Mesothelial cell of epicardium (in vitro differentiated cells): ENCODE data around the gene PTPRN2. TPM values are rescaled to one million over a fixed set of nuclear protein-coding genes. Genes with fewer than 3 reads are reported as not detected.

Experiments used
- DNase-seq, 2 experiments: peaks; one replicate each; pipeline ENCODE4 v3.0.0; 2021; ENCODE audit warnings: low spot score in 2 of 2; ENCODE audit not compliant: unreplicated experiment in 2 of 2
- H3K27ac Mint-ChIP-seq: 2 replicates; pipeline ENCODE4 v1.8.0; 2021; ENCODE audit warnings: mixed read lengths
- H3K27me3 Mint-ChIP-seq: 2 replicates; pipeline ENCODE4 v1.8.0; 2021; ENCODE audit warnings: low read depth, mixed read lengths
- H3K36me3 Mint-ChIP-seq: 2 replicates; pipeline ENCODE4 v1.8.0; 2021; ENCODE audit warnings: mixed read lengths
- H3K4me1 Mint-ChIP-seq: 2 replicates; pipeline ENCODE4 v1.8.0; 2021; ENCODE audit warnings: mixed read lengths
- H3K4me3 Mint-ChIP-seq: 2 replicates; pipeline ENCODE4 v1.8.0; 2021; ENCODE audit warnings: mild to moderate bottlenecking, moderate library complexity, mixed read lengths
- H3K9me3 Mint-ChIP-seq: 2 replicates; pipeline ENCODE4 v1.8.0; 2021; ENCODE audit warnings: mixed read lengths
- total RNA-seq: library from RNA; stranded (reverse); gene quantifications from 3 replicates; pipeline ENCODE4 v1.2.1, GENCODE V29; 2021
- TF ChIP-seq, protein P1 (sequence below): fragments of 200-600 bp; sonication (generic); IDR thresholded peaks from one replicate; pipeline ENCODE4 v1.5.0; 2021; ENCODE audit warnings: antibody characterized with exemption; ENCODE audit not compliant: unreplicated experiment

The PTPRN2 gene
- total RNA-seq, 1 donor from 2014 or later: 2.2 TPM

DNA sequence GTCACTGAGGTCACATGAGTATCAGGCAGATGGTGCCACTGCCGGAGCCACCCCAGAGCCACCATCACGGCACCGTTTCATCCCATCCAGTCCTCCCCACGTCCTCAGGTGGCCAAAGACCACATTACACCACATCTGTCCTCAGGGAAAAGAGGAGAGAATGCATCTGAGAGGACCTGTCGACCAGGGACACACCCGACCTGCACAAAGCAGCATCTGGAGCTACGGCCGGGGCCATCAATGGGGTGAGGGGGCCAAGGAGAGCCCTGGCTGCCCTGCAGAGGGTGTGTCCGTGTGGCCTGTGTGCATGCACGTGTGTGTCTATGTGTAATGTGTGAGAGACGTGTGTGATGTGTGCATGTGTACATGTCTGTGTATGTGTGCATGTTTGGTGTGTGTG, 770.2 kb downstream of the PTPRN2 start:
- Mint-ChIP-seq H3K27me3 (peaks cover 1% of the 10 kb centered on the region), H3K27ac (no peak overlapping the region), H3K4me3 (no peak overlapping the region), H3K4me1 (no peaks in the 10 kb centered on the region), H3K36me3 (no peaks in the 10 kb centered on the region), H3K9me3 (no peaks in the 10 kb centered on the region)
- no peak for DNase-seq
- TF ChIP-seq, protein P1, sequence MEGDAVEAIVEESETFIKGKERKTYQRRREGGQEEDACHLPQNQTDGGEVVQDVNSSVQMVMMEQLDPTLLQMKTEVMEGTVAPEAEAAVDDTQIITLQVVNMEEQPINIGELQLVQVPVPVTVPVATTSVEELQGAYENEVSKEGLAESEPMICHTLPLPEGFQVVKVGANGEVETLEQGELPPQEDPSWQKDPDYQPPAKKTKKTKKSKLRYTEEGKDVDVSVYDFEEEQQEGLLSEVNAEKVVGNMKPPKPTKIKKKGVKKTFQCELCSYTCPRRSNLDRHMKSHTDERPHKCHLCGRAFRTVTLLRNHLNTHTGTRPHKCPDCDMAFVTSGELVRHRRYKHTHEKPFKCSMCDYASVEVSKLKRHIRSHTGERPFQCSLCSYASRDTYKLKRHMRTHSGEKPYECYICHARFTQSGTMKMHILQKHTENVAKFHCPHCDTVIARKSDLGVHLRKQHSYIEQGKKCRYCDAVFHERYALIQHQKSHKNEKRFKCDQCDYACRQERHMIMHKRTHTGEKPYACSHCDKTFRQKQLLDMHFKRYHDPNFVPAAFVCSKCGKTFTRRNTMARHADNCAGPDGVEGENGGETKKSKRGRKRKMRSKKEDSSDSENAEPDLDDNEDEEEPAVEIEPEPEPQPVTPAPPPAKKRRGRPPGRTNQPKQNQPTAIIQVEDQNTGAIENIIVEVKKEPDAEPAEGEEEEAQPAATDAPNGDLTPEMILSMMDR: no peak

DNA sequence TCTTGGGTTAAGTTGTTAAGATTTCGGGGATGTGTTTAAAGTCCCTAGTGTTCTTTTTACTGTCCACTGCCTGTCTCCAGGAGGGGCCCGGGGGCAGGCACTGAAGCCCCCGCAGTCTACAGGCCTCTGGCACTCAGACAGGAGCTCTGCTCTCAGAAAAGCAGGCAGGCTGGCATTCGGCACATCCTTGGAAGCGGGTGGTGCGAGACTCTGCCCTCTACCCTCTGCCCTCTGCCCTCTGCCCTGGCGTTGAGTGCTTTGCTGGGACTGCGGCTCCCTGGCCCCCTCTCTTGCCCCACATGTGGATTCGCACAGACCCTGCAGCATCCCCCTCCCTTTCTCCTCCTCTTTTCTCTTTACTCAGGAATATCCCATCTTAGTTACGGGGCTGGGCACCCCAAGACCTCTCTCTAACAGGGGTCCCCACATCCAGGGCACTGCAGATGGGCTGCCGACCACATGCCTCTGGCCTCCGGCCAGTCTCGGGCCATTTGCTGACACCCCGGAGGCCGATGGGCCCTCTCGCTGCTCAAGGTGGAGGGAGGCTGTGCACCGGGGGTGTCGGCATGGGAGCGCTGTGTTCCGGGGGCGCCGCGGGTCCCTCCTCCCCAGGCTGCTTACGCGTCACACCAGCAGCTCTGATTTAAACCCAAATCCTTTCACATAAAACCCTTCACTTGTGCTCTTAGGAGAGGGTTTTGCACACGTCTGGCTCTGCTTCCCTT, 770.9 kb downstream of the PTPRN2 start:
- Mint-ChIP-seq H3K27me3 (peaks cover 1% of the 10 kb centered on the region), H3K4me1 (no peaks in the 10 kb centered on the region), H3K27ac (no peak overlapping the region), H3K9me3 (no peaks in the 10 kb centered on the region), H3K36me3 (no peaks in the 10 kb centered on the region), H3K4me3 (no peak overlapping the region)
- TF ChIP-seq, protein P1: no peak
- DNase-seq: no peak

DNA sequence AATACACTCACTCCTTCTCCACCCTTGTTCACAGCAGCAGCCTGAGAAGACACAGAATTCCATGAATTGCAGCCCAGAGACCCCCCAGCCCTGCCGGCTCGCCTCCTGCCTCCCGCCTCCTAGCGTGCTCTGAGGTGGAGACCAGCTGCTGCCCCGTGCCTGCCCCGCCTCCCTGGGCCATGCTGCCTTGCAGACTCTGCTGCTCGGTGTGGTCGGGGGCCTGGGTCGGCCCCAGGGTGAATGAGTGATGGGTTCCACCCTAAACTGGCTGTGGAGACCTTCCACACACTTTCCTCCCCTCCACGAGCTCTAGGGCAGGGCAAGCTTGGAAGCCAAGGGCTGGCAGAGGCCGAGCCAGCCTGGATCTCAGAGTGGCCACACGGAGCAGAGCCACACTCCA, 771.5 kb downstream of the PTPRN2 start:
- H3K27ac Mint-ChIP-seq: no peak overlapping the region
- DNase-seq: no peak
- no peaks in the 10 kb centered on the region for H3K9me3 Mint-ChIP-seq
- H3K4me3 Mint-ChIP-seq: no peak overlapping the region
- TF ChIP-seq, protein P1: no peak
- no peaks in the 10 kb centered on the region for H3K4me1 Mint-ChIP-seq
- no peaks in the 10 kb centered on the region for H3K36me3 Mint-ChIP-seq
- peaks cover 1% of the 10 kb centered on the region for H3K27me3 Mint-ChIP-seq

DNA sequence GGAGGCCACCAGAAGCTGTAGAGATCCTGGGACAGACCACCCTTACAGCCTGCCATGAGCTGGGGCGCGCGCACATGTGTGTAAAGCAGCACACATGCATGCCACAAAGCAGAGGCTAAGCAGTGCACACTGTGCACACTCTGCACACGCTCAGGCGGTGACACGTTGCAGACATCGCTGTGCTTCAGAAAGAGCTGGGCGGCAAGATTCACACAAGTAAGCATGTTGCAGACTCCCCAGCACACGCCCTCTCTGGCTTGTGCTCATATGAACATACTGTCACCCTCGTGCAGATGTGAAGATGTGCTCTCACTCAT, 772.0 kb downstream of the PTPRN2 start:
- Mint-ChIP-seq H3K27me3 (peaks cover 1% of the 10 kb centered on the region), H3K27ac (no peak overlapping the region), H3K36me3 (no peaks in the 10 kb centered on the region), H3K4me3 (no peak overlapping the region), H3K9me3 (no peaks in the 10 kb centered on the region), H3K4me1 (no peaks in the 10 kb centered on the region)
- TF ChIP-seq, protein P1: no peak
- DNase-seq: no peak

DNA sequence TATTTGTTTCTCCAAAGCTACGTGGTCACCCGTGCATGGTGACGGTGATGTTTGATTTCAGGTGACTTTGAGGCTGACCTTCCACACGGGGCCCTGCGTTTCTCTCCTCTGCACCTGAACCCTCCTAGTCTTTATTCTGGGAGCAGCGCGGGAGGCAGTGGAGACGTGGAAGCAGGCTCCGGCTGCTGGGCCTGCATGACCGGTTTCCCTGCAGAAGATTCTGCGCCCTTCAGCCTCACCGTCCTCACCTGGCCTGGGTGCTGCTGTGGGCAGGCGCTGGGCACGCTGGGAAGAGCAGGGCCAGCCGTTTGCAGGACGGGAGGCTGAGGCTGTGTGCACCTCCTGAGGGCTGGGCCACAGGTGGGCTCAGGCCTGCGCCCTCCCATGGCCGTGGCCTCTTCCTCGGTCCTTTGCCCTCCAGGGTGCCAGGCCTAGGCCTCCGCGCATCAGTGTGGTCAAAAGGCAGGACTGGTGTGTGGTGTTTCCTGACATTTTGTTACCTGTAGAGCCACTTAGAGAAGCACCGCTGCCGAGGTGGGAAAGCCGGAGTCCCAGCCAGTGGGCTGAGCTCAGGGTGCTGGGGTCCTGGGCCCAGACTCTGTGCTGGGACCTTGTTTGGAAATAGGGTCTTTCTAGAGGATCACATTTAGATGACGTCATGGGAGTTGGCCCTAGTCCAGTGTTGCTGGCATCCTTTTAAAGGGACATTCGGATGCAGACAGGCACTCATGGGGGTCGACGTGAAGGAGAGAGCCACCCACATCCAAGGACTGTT, 772.5 kb downstream of the PTPRN2 start:
- H3K36me3 Mint-ChIP-seq: no peaks in the 10 kb centered on the region
- no peak for DNase-seq
- no peak overlapping the region for H3K27ac Mint-ChIP-seq
- TF ChIP-seq, protein P1: no peak
- no peak overlapping the region for H3K4me3 Mint-ChIP-seq
- no peaks in the 10 kb centered on the region for H3K4me1 Mint-ChIP-seq
- H3K9me3 Mint-ChIP-seq: no peaks in the 10 kb centered on the region
- peaks cover 1% of the 10 kb centered on the region for H3K27me3 Mint-ChIP-seq
